KMS-11 (cell line): ENCODE data around the gene SERPINI1.

ENCODE experiments used
- H2AFZ ChIP-seq: fragments of 200-600 bp; sonication (generic); 2 replicates; pipeline ENCODE4 v1.6.1; 2016; ENCODE audit warnings: antibody characterized with exemption, mixed run types, low read depth
- H3K27ac ChIP-seq: fragments of 200-600 bp; sonication (generic); 2 replicates; pipeline ENCODE4 v1.6.1; 2016; ENCODE audit warnings: mild to moderate bottlenecking, mixed run types
- H3K27me3 ChIP-seq: fragments of 200-600 bp; sonication (generic); 2 replicates; pipeline ENCODE4 v1.6.1; 2017; ENCODE audit warnings: mild to moderate bottlenecking, low read depth, mixed run types, moderate library complexity; ENCODE audit not compliant: insufficient read depth
- H3K36me3 ChIP-seq: fragments of 200-600 bp; sonication (generic); 2 replicates; pipeline ENCODE4 v1.6.1; 2017; ENCODE audit warnings: mild to moderate bottlenecking, mixed run types; ENCODE audit not compliant: insufficient read depth
- H3K4me1 ChIP-seq: fragments of 200-600 bp; sonication (generic); 2 replicates; pipeline ENCODE4 v1.6.1; 2016; ENCODE audit warnings: mild to moderate bottlenecking, low read depth, mixed run types; ENCODE audit not compliant: poor library complexity, severe bottlenecking
- H3K4me2 ChIP-seq: fragments of 200-600 bp; sonication (generic); 2 replicates; pipeline ENCODE4 v1.7.0; 2016; ENCODE audit warnings: mild to moderate bottlenecking, mixed run types
- H3K4me3 ChIP-seq: fragments of 200-600 bp; sonication (generic); IDR thresholded peaks from 2 replicates; pipeline ENCODE4 v1.6.1; 2017; ENCODE audit warnings: low read depth, low read length, mixed read lengths; ENCODE audit not compliant: insufficient read depth
- H3K79me2 ChIP-seq: fragments of 200-600 bp; sonication (generic); 2 replicates; pipeline ENCODE4 v1.6.1; 2016; ENCODE audit warnings: low read depth, mixed run types; ENCODE audit not compliant: insufficient read depth
- H3K9ac ChIP-seq: fragments of 200-600 bp; sonication (generic); 2 replicates; pipeline ENCODE4 v1.6.1; 2016; ENCODE audit warnings: mild to moderate bottlenecking, mixed run types
- H4K20me1 ChIP-seq: fragments of 200-600 bp; sonication (generic); 2 replicates; pipeline ENCODE4 v1.6.1; 2016; ENCODE audit warnings: mild to moderate bottlenecking, mixed run types; ENCODE audit not compliant: insufficient read depth
- TF ChIP-seq, protein P1 (sequence below): fragments of 200-600 bp; sonication (generic); conservative IDR thresholded peaks from 2 replicates; pipeline ENCODE4 v1.6.1; 2017; ENCODE audit warnings: low read depth, mild to moderate bottlenecking, antibody characterized with exemption, low read length, moderate library complexity, mixed read lengths

The SERPINI1 gene

DNA sequence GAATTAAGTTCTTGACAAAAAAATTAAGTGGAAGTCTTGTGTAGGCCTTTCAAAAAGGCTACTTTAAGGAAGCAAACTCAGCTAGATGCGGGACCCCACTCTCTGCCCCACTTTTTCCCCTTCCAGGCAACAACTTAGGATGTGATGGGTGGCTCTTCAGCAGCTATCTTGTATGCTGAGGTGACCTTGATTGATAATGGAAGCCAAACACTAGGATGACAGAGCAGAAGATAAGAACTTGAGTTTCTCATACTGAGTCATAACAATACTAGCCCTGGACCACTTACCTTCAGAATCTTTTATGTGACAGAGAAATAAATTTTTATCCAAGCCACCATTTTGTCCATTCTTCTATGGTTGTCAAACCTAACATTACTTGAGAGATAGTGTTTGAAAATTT is 16.9 kb upstream of the SERPINI1 start:
- H3K4me2 ChIP-seq: no peak overlapping the region
- H4K20me1 ChIP-seq: peaks cover 9% of the 10 kb centered on the region; the same call in 1 of the 2 replicates
- no peaks in the 10 kb centered on the region for H3K36me3 ChIP-seq
- H3K79me2 ChIP-seq: peaks cover 44% of the 10 kb centered on the region
- H3K27me3 ChIP-seq: no peaks in the 10 kb centered on the region
- TF ChIP-seq, protein P1, sequence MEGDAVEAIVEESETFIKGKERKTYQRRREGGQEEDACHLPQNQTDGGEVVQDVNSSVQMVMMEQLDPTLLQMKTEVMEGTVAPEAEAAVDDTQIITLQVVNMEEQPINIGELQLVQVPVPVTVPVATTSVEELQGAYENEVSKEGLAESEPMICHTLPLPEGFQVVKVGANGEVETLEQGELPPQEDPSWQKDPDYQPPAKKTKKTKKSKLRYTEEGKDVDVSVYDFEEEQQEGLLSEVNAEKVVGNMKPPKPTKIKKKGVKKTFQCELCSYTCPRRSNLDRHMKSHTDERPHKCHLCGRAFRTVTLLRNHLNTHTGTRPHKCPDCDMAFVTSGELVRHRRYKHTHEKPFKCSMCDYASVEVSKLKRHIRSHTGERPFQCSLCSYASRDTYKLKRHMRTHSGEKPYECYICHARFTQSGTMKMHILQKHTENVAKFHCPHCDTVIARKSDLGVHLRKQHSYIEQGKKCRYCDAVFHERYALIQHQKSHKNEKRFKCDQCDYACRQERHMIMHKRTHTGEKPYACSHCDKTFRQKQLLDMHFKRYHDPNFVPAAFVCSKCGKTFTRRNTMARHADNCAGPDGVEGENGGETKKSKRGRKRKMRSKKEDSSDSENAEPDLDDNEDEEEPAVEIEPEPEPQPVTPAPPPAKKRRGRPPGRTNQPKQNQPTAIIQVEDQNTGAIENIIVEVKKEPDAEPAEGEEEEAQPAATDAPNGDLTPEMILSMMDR: no peak
- no peak overlapping the region for H2AFZ ChIP-seq
- no peak overlapping the region for H3K9ac ChIP-seq
- H3K4me3 ChIP-seq: no peak overlapping the region
- H3K4me1 ChIP-seq: no peaks in the 10 kb centered on the region
- no peak overlapping the region for H3K27ac ChIP-seq

DNA sequence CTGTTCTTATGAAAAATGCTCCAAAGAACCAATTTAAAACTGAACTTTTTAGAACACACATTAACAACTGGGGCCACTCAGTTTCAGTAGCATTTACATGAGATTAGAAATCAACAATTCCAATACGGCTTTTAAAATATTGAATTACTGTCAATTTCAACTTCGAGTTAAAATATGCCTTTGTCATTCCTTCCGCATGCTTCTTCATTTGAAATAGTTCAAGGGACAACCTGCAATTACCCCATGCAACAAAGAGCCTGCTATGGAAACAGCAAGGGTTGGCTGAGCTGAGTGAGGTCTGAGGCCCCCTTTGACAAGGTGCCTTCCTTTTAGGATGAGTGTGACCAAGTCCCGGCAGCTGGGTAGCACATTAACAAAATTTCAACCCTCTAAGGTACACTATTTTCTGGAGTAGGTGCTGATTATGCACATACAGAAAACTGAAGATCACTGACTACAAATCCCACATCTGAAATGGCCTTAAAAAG is 12.5 kb upstream of the SERPINI1 start:
- Histone ChIP-seq H4K20me1 (peaks cover 9% of the 10 kb centered on the region), H3K36me3 (no peaks in the 10 kb centered on the region)

DNA sequence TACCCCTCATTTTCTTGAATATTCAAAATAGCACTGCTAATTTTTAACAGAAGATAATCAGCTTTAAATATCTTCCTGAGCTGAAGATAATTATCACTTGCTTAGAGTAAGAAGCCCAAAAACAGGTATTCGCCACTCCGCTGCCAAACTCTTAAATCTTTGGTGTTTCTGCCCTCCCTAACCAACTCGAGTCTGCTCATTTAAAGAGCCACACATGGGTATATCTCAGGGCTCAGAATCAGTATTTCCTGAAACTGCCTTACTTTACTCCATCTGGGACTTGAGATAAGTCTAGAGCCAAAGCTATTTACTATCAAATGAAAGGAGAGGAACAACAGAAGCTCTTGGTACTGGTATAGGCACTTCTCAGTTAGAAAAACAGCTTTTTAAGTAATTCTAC is 11.6 kb upstream of the SERPINI1 start:
- H4K20me1 ChIP-seq: peaks cover 16% of the 10 kb centered on the region
- H3K4me1 ChIP-seq: peaks cover 22% of the 10 kb centered on the region
- no peak overlapping the region for H2AFZ ChIP-seq
- no peak overlapping the region for H3K9ac ChIP-seq
- no peak overlapping the region for H3K27ac ChIP-seq
- H3K36me3 ChIP-seq: no peaks in the 10 kb centered on the region
- peaks cover 79% of the 10 kb centered on the region for H3K79me2 ChIP-seq
- no peaks in the 10 kb centered on the region for H3K27me3 ChIP-seq
- no peak overlapping the region for H3K4me3 ChIP-seq
- TF ChIP-seq, protein P1: no peak
- H3K4me2 ChIP-seq: no peak overlapping the region

More for the DNA sequence above, 12.5 kb upstream of the SERPINI1 start:
- TF ChIP-seq, protein P1: no peak
- Histone ChIP-seq H3K27ac (no peak overlapping the region), H3K79me2 (peaks cover 71% of the 10 kb centered on the region), H2AFZ (no peak overlapping the region), H3K9ac (no peak overlapping the region), H3K4me3 (no peak overlapping the region), H3K4me2 (no peak overlapping the region), H3K27me3 (no peaks in the 10 kb centered on the region), H3K4me1 (peaks cover 16% of the 10 kb centered on the region)

DNA sequence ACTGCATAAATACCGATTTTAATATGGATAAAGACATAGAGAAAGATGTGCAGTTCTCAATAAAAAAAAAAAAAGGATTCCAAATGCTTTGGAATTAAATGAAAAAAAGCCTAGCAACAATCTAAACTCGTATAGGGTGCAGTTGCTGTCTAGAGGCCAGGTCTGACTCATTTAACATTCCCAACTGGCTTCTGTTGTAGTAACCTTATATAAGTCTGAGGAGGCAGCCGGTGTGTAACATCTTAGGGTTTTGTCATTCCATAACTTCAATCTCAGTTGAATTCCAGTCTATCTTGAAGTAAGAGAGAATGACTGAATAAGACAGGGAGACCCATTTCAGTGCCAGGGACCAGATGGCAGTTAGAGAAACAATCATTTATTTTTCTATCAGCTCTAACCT is 7.3 kb upstream of the SERPINI1 start:
- no peak overlapping the region for H3K4me2 ChIP-seq
- no peak overlapping the region for H2AFZ ChIP-seq
- no peaks in the 10 kb centered on the region for H3K36me3 ChIP-seq
- no peak overlapping the region for H3K9ac ChIP-seq
- H3K27me3 ChIP-seq: no peaks in the 10 kb centered on the region
- no peak overlapping the region for H3K27ac ChIP-seq
- H4K20me1 ChIP-seq: peaks cover 30% of the 10 kb centered on the region
- no peak overlapping the region for H3K4me3 ChIP-seq
- TF ChIP-seq, protein P1: no peak
- peaks cover 96% of the 10 kb centered on the region for H3K79me2 ChIP-seq
- H3K4me1 ChIP-seq: peaks cover 33% of the 10 kb centered on the region
